Testis (tissue), 2 donors: Measurements from ENCODE around the gene RPS2.

ENCODE experiments used
- POLR2A ChIP-seq: fragments of 450-650 bp; IDR thresholded peaks from one replicate; pipeline ENCODE4 v1.6.1; 2017; ENCODE audit warnings: antibody characterized with exemption, mild to moderate bottlenecking, moderate library complexity
- TF ChIP-seq, protein P1 (sequence below), 3 experiments: fragments of 450-650 bp in 2 of 3; fragments of 200-600 bp in 1 of 3; sonication (generic) in 1 of 3; IDR thresholded peaks; one replicate each; pipeline ENCODE4 v1.5.1; 2016 to 2019; ENCODE audit warnings: antibody characterized with exemption in 3 of 3, mild to moderate bottlenecking in 2 of 3, moderate library complexity in 1 of 3

DNA sequence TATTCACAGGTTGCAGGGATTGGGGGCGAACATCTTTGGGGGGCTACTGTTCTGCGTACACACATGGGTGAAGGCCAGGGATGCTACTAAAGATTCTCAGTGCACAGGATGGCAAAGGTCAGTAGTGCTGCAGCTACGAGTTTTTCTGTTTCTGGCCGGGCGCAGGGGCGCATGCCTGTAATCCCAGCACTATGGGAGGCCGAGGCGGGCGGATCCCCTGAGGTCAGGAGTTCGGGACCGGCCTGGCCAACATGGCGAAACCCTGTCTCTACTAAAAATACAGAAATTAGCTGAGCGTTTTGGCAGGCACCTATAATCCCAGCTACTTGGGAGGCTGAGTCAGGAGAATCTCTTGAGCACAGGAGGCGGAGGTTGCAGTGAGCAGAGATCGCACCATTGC is 48.9 kb upstream of the RPS2 start:
- TF ChIP-seq, protein P1, sequence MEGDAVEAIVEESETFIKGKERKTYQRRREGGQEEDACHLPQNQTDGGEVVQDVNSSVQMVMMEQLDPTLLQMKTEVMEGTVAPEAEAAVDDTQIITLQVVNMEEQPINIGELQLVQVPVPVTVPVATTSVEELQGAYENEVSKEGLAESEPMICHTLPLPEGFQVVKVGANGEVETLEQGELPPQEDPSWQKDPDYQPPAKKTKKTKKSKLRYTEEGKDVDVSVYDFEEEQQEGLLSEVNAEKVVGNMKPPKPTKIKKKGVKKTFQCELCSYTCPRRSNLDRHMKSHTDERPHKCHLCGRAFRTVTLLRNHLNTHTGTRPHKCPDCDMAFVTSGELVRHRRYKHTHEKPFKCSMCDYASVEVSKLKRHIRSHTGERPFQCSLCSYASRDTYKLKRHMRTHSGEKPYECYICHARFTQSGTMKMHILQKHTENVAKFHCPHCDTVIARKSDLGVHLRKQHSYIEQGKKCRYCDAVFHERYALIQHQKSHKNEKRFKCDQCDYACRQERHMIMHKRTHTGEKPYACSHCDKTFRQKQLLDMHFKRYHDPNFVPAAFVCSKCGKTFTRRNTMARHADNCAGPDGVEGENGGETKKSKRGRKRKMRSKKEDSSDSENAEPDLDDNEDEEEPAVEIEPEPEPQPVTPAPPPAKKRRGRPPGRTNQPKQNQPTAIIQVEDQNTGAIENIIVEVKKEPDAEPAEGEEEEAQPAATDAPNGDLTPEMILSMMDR (IDR thresholded peaks at IDR 0.05): no peak
- no peak for TF ChIP-seq POLR2A
